Fibroblast of the aortic adventitia (primary cell): ENCODE results near the gene EMC8. TPM values are rescaled to one million over a fixed set of nuclear protein-coding genes. Genes with fewer than 3 reads are reported as not detected.

ENCODE experiments used
- DNase-seq: peaks from one replicate; pipeline ENCODE4 v3.0.0-alpha.2; 2010; ENCODE audit warnings: low read depth
- H3K4me3 ChIP-seq: 2 replicates; pipeline ENCODE4 v1.5.1; 2011; ENCODE audit warnings: low read depth, mild to moderate bottlenecking, control low read depth, low read length, moderate library complexity
- total RNA-seq: library from RNA; depleted of rRNA; stranded (reverse); fragments of >200 nt; gene quantifications from 2 replicates; pipeline ENCODE4 v1.2.3, GENCODE V29; 2012; ENCODE audit warnings: low replicate concordance
- TF ChIP-seq, protein P1 (sequence below): IDR thresholded peaks from 2 replicates; pipeline ENCODE4 v1.5.1; 2011; ENCODE audit warnings: mild to moderate bottlenecking, low read length, control low read depth, inconsistent platforms; ENCODE audit not compliant: insufficient read depth

EMC8 gene
- total RNA-seq, 1 donor, result 23.8 TPM

DNA sequence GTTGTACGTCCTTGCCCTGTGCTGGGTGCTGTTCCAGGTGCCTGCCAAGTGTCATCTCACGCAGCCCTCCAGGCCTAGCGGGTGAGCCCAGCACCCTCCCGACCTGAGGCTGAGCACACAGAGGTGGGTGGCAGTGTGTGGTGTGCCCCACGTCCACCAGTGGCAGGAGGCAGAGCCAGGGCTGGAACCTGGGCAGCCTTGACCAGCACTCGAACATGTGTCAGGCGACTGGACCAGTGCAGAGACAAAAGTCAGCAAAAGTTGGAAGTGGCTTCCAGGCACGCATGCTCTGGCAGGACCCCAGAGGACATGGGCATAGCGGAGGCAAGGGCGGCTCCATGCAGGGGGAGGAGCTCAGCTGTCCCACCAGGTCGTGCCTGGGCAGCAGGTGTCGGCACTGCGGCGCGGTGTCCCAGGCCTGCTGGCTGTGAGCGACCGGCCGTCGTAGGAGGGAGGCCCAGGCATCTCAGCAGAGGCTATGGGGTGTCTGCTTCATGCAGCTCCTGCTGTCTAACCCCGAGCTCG is 35.9 kb upstream of the EMC8 start:
- DNase-seq, result no peak
- H3K4me3 ChIP-seq, result no peak overlapping the region
- TF ChIP-seq, protein P1, sequence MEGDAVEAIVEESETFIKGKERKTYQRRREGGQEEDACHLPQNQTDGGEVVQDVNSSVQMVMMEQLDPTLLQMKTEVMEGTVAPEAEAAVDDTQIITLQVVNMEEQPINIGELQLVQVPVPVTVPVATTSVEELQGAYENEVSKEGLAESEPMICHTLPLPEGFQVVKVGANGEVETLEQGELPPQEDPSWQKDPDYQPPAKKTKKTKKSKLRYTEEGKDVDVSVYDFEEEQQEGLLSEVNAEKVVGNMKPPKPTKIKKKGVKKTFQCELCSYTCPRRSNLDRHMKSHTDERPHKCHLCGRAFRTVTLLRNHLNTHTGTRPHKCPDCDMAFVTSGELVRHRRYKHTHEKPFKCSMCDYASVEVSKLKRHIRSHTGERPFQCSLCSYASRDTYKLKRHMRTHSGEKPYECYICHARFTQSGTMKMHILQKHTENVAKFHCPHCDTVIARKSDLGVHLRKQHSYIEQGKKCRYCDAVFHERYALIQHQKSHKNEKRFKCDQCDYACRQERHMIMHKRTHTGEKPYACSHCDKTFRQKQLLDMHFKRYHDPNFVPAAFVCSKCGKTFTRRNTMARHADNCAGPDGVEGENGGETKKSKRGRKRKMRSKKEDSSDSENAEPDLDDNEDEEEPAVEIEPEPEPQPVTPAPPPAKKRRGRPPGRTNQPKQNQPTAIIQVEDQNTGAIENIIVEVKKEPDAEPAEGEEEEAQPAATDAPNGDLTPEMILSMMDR, result no peak

DNA sequence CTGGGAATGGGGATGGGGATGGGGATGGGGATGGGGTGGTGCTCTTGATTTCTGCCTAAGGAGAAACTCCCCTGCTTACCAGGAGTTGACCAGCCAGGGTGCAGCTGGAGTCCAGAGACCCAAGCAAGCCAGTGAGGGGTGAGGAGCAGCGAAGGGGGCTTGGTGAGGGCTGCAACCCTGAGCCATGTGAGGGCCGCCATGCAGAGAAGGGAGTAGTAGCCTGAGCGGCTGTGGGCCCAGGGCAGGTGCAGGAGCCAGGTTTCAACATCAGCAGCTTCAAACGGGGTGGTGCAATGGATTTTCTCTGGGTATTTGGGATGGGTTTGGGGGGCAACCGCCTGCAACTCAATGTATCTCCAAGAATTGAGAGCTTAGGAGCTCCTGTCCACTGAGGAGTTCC is 35.4 kb upstream of the EMC8 start:
- no peak for DNase-seq
- TF ChIP-seq, protein P1, result no peak
- no peak overlapping the region for H3K4me3 ChIP-seq

DNA sequence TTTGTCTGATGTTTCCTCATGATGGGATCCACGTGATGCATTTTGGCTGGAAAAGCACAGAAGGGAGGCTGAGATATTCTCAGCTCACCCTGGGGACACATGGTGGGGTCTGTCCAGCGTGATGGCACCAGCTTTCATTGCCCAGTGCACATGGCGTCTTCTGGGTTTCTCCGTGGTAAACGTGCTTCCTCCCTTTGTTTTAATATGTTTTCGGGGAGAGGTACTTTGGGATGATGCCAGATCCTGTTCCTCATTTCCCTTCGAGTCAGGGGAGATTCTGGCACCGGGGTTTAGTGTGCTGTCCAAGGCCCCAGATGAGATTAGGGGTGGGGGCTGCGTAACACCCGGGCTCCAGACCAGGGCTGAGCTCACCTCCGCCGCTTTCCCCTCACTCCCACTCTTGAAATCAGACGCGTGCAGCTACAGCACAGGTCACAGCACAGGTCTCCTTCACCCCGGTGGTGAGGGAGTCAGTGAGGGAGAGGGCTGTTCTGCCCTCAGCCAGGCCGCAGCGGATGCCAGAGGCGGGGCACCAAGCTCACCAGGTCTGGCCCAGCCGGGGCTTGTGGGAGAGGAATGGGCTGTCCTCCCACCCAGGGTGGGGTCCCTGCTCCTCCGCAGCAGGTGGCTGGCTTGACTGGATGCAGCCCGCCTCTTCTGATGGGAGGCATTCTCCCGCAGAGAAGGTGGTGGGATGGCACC is 34.0 kb upstream of the EMC8 start:
- DNase-seq, result no peak
- H3K4me3 ChIP-seq, result no peak overlapping the region
- TF ChIP-seq, protein P1, result no peak

DNA sequence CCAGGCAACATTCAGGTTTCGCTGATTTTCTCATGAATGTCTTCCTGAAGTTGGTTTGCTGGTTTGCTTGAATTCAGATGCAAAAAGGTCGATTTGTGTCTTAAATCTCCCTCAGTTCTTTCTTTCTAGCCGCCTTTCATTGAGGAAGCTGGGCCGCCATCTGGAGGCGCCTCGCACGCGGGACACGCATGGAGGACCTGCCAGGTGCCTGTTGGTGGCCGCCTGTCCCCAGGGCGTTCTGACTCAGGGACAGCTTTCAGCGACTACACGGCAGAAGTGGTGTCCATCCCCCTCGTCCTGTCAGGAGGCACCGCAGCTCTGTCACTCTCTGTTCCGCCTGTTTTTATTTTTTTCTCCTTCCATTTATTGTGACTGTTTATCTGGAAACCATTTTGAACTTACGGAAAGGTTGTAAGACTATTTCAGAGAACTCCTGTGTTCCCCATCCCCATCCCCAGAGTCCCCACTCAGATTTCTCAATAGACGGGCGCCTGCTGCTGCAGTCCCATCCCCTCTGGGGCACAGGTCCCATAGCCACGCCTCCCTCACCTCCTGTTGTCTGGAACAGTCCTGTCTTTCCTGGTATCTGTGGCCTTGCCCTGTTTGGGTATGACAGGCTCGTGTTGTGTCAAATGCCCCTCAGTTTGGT is 33.4 kb upstream of the EMC8 start:
- H3K4me3 ChIP-seq, result no peak overlapping the region
- TF ChIP-seq, protein P1, result no peak
- no peak for DNase-seq

DNA sequence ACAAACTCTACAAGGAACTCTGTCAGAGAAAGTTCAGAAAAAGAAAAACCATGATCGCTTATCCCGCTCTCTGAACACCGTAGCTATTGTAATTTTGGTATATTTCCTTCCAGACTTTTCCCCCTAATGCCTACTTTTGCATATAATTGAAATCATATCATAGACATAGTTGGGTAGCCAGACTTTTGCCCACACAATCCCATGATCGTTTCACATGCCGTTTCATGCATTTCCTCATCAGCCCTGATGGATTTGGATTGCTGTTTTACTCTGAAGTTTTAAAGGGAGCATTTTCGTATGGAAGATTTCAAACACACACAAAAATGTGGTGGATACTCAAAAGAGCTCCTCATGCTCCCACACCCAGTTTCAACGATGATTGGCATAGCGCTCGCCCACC is 31.5 kb upstream of the EMC8 start:
- H3K4me3 ChIP-seq, result no peak overlapping the region
- TF ChIP-seq, protein P1, result no peak
- DNase-seq, result no peak

DNA sequence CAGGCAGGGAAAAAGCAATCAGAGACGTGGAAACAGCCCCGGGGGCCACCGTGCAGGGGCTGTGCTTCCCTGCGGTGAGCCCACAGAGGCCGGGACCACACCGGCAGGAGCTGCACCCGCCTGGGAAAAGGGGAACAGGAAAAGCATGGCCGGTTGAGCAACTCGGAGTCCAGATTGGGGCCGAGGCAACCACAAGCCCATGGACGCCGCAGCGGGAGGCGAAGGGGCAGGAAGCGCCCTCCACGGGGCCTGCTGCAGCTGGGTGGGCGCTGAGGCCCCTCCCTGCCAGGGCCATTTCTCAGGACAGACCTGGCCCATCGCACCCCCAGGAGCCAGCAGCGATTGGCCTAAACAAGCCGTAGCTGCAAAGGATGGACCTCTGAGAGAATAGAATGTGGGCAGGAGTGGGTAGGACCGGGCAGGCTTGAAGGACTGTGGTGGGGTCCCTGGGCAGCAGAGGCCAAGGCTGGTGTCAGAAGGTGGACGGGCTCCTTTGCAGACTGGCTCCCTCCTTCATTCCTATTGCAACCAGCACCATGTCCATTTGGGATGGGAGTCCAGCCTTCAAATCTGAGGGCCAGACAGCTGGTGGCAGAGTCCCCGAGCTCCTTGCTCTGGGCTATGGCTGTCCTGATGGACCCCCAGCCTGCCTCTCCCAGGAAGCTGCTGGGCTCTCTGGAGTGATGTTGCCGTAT is 30.6 kb upstream of the EMC8 start:
- DNase-seq, result no peak
- H3K4me3 ChIP-seq, result no peak overlapping the region
- TF ChIP-seq, protein P1, result no peak
